GM21528 (cell line): ENCODE measurements around the gene MSX2.

Experiments used
- ATAC-seq: cut with Tn5 transposase; IDR thresholded peaks from one replicate; pipeline ENCODE4 v1.9.1; 2021; ENCODE audit warnings: mild to moderate bottlenecking, moderate library complexity; ENCODE audit not compliant: unreplicated experiment, low FRiP score

MSX2 gene

GRCh38 chr5:174724484-174725260 lies at the start of gene MSX2:
Gene MSX2 (plus strand): TSS chr5:174724582. CDS start chr5:174724660, 78 bp downstream.
- ATAC-seq: no peak

- no peak for ATAC-seq
These were observed 49.3 kb upstream of the MSX2 start for GRCh38 chr5:174675110-174675509.

GRCh38 chr5:174675916-174676315 lies 48.5 kb upstream of the MSX2 start:
- ATAC-seq: no peak

- no peak for ATAC-seq
These were observed 46.3 kb upstream of the MSX2 start for GRCh38 chr5:174678107-174678506.

GRCh38 chr5:174680901-174681565 lies 43.3 kb upstream of the MSX2 start:
- ATAC-seq: no peak

- ATAC-seq: no peak
These were observed 36.9 kb upstream of the MSX2 start for GRCh38 chr5:174687503-174687902.

GRCh38 chr5:174688441-174689354 lies 35.7 kb upstream of the MSX2 start:
- no peak for ATAC-seq

- ATAC-seq: no peak
These were observed 34.1 kb upstream of the MSX2 start for GRCh38 chr5:174690271-174690670.

- ATAC-seq: no peak
These were observed 32.0 kb upstream of the MSX2 start for GRCh38 chr5:174692381-174692780.

GRCh38 chr5:174692982-174693422 lies 31.4 kb upstream of the MSX2 start:
- no peak for ATAC-seq

GRCh38 chr5:174693697-174694385 lies 30.5 kb upstream of the MSX2 start:
- ATAC-seq: no peak

GRCh38 chr5:174694611-174695010 lies 29.8 kb upstream of the MSX2 start:
- ATAC-seq: no peak

GRCh38 chr5:174698156-174698555 lies 26.2 kb upstream of the MSX2 start:
- no peak for ATAC-seq

GRCh38 chr5:174699131-174699530 lies 25.3 kb upstream of the MSX2 start:
- ATAC-seq: no peak

GRCh38 chr5:174706997-174707572 lies 17.3 kb upstream of the MSX2 start:
- no peak for ATAC-seq

GRCh38 chr5:174707671-174708070 lies 16.7 kb upstream of the MSX2 start:
- no peak for ATAC-seq

GRCh38 chr5:174708476-174709207 lies 15.7 kb upstream of the MSX2 start:
- ATAC-seq: no peak

- ATAC-seq: no peak
These were observed 9.6 kb upstream of the MSX2 start for GRCh38 chr5:174714751-174715150.

- ATAC-seq: no peak
These were observed 8.6 kb upstream of the MSX2 start for GRCh38 chr5:174715804-174716203.
